Measurements from ENCODE around the gene ZNF804B.
"Not testable (repeated sequence)": the region's sequence is repeated elsewhere in the genome, so short reads cannot be mapped to it uniquely, and the experiment has no call there.

The ZNF804B gene

GRCh38 chr7:89129600-89130375 is 370.3 kb downstream of the ZNF804B start:
- no peak for DNase-seq
- no peaks in the 10 kb centered on the region for H3K36me3 Mint-ChIP-seq
- no peak overlapping the region for H3K27ac Mint-ChIP-seq
- peaks cover 4% of the 10 kb centered on the region for H3K27me3 Mint-ChIP-seq
- H3K9me3 Mint-ChIP-seq: no peaks in the 10 kb centered on the region
- no peak overlapping the region for H3K4me3 Mint-ChIP-seq
- no peaks in the 10 kb centered on the region for H3K4me1 Mint-ChIP-seq
- CTCF ChIA-PET: no interaction called here

GRCh38 chr7:89133357-89133756 is 373.9 kb downstream of the ZNF804B start:
- H3K27ac Mint-ChIP-seq: no peak overlapping the region
- no peaks in the 10 kb centered on the region for H3K4me1 Mint-ChIP-seq
- H3K4me3 Mint-ChIP-seq: no peak overlapping the region
- H3K36me3 Mint-ChIP-seq: no peaks in the 10 kb centered on the region
- no peaks in the 10 kb centered on the region for H3K9me3 Mint-ChIP-seq
- CTCF ChIA-PET: no interaction called here
- no peak for DNase-seq
- peaks cover 4% of the 10 kb centered on the region for H3K27me3 Mint-ChIP-seq

- Mint-ChIP-seq H3K36me3 (no peaks in the 10 kb centered on the region), H3K4me3 (no peak overlapping the region), H3K9me3 (no peaks in the 10 kb centered on the region), H3K27ac (no peak overlapping the region), H3K4me1 (no peaks in the 10 kb centered on the region), H3K27me3 (peaks cover 4% of the 10 kb centered on the region)
- no peak for DNase-seq
- CTCF ChIA-PET: no interaction called here
Observed at GRCh38 chr7:89133819-89134218, 374.3 kb downstream of the ZNF804B start.

- Mint-ChIP-seq H3K4me1 (no peaks in the 10 kb centered on the region), H3K9me3 (no peaks in the 10 kb centered on the region), H3K27me3 (no peaks in the 10 kb centered on the region), H3K36me3 (no peaks in the 10 kb centered on the region), H3K27ac (no peak overlapping the region), H3K4me3 (no peak overlapping the region)
- CTCF ChIA-PET: no interaction called here
- DNase-seq: no peak
Observed at GRCh38 chr7:89145801-89146200, 386.3 kb downstream of the ZNF804B start.

GRCh38 chr7:89160107-89160506 is 400.6 kb downstream of the ZNF804B start:
- Mint-ChIP-seq H3K4me1 (no peaks in the 10 kb centered on the region), H3K27ac (no peak overlapping the region)
- CTCF ChIA-PET: no interaction called here

GRCh38 chr7:89165421-89165820 is 405.9 kb downstream of the ZNF804B start:
- Mint-ChIP-seq H3K27me3 (no peaks in the 10 kb centered on the region), H3K36me3 (no peaks in the 10 kb centered on the region), H3K9me3 (no peaks in the 10 kb centered on the region), H3K27ac (no peak overlapping the region), H3K4me1 (no peaks in the 10 kb centered on the region), H3K4me3 (no peak overlapping the region)
- DNase-seq: no peak
- CTCF ChIA-PET: no interaction called here

More at GRCh38 chr7:89160107-89160506, 400.6 kb downstream of the ZNF804B start:
- H3K9me3 Mint-ChIP-seq: no peaks in the 10 kb centered on the region
- H3K36me3 Mint-ChIP-seq: no peaks in the 10 kb centered on the region
- no peak overlapping the region for H3K4me3 Mint-ChIP-seq
- H3K27me3 Mint-ChIP-seq: peaks cover 4% of the 10 kb centered on the region
- no peak for DNase-seq

- Mint-ChIP-seq H3K9me3 (no peaks in the 10 kb centered on the region), H3K27ac (no peak overlapping the region), H3K4me3 (no peak overlapping the region), H3K36me3 (no peaks in the 10 kb centered on the region), H3K4me1 (no peaks in the 10 kb centered on the region), H3K27me3 (no peaks in the 10 kb centered on the region)
- CTCF ChIA-PET: no interaction called here
- DNase-seq: no peak
Observed at GRCh38 chr7:89170628-89171027, 411.1 kb downstream of the ZNF804B start.

- H3K4me1 Mint-ChIP-seq: no peaks in the 10 kb centered on the region
- no peak overlapping the region for H3K4me3 Mint-ChIP-seq
- no peak for DNase-seq
- no peaks in the 10 kb centered on the region for H3K27me3 Mint-ChIP-seq
- CTCF ChIA-PET: no interaction called here
- H3K9me3 Mint-ChIP-seq: peaks cover 3% of the 10 kb centered on the region
- no peak overlapping the region for H3K27ac Mint-ChIP-seq
- no peaks in the 10 kb centered on the region for H3K36me3 Mint-ChIP-seq
Observed at GRCh38 chr7:89182116-89182515, 422.6 kb downstream of the ZNF804B start.

- H3K4me1 Mint-ChIP-seq: no peaks in the 10 kb centered on the region
- no peaks in the 10 kb centered on the region for H3K27me3 Mint-ChIP-seq
- no peak for DNase-seq
- no peaks in the 10 kb centered on the region for H3K36me3 Mint-ChIP-seq
- H3K9me3 Mint-ChIP-seq: peaks cover 3% of the 10 kb centered on the region
- H3K4me3 Mint-ChIP-seq: no peak overlapping the region
- H3K27ac Mint-ChIP-seq: no peak overlapping the region
- CTCF ChIA-PET: no interaction called here
Observed at GRCh38 chr7:89183712-89184111, 424.2 kb downstream of the ZNF804B start.

- Mint-ChIP-seq H3K4me3 (no peak overlapping the region), H3K36me3 (no peaks in the 10 kb centered on the region), H3K27me3 (no peaks in the 10 kb centered on the region), H3K9me3 (no peaks in the 10 kb centered on the region), H3K4me1 (no peaks in the 10 kb centered on the region), H3K27ac (no peak overlapping the region)
- CTCF ChIA-PET: no interaction called here
- no peak for DNase-seq
Observed at GRCh38 chr7:89200758-89201157, 441.3 kb downstream of the ZNF804B start.

GRCh38 chr7:89223900-89224395 is 464.4 kb downstream of the ZNF804B start:
- CTCF ChIA-PET: interaction anchor here (1.7 kb wide), 1 partner anchor 399 kb away, joined by 4 read pairs; no protein-coding TSS in a partner anchor
- Mint-ChIP-seq H3K4me3 (no peak overlapping the region), H3K36me3 (no peaks in the 10 kb centered on the region)

GRCh38 chr7:89228688-89229171 is 469.2 kb downstream of the ZNF804B start:
- DNase-seq, H3K27ac Mint-ChIP-seq: not testable (repeated sequence)

More at GRCh38 chr7:89223900-89224395, 464.4 kb downstream of the ZNF804B start:
- no peak for DNase-seq
- Mint-ChIP-seq H3K27ac (no peak overlapping the region), H3K9me3 (no peaks in the 10 kb centered on the region), H3K27me3 (no peaks in the 10 kb centered on the region), H3K4me1 (no peaks in the 10 kb centered on the region)

GRCh38 chr7:89238156-89238555 is 478.7 kb downstream of the ZNF804B start:
- H3K36me3 Mint-ChIP-seq: no peaks in the 10 kb centered on the region
- no peaks in the 10 kb centered on the region for H3K9me3 Mint-ChIP-seq
- CTCF ChIA-PET: no interaction called here
- H3K4me1 Mint-ChIP-seq: no peaks in the 10 kb centered on the region
- no peak for DNase-seq
- H3K4me3 Mint-ChIP-seq: no peak overlapping the region
- H3K27me3 Mint-ChIP-seq: no peaks in the 10 kb centered on the region
- H3K27ac Mint-ChIP-seq: no peak overlapping the region

More at GRCh38 chr7:89228688-89229171, 469.2 kb downstream of the ZNF804B start:
- H3K9me3 Mint-ChIP-seq, CTCF ChIA-PET, H3K4me1 Mint-ChIP-seq, H3K27me3 Mint-ChIP-seq, H3K4me3 Mint-ChIP-seq, H3K36me3 Mint-ChIP-seq: not testable (repeated sequence)

GRCh38 chr7:89246196-89246595 is 486.7 kb downstream of the ZNF804B start:
- no peak for DNase-seq
- H3K4me3 Mint-ChIP-seq: no peak overlapping the region
- no peaks in the 10 kb centered on the region for H3K27me3 Mint-ChIP-seq
- peaks cover 4% of the 10 kb centered on the region for H3K9me3 Mint-ChIP-seq
- CTCF ChIA-PET: no interaction called here
- no peaks in the 10 kb centered on the region for H3K4me1 Mint-ChIP-seq
- H3K36me3 Mint-ChIP-seq: no peaks in the 10 kb centered on the region
- H3K27ac Mint-ChIP-seq: no peak overlapping the region

GRCh38 chr7:89247207-89247606 is 487.7 kb downstream of the ZNF804B start:
- CTCF ChIA-PET: no interaction called here
- Mint-ChIP-seq H3K4me3 (no peak overlapping the region), H3K9me3 (peaks cover 4% of the 10 kb centered on the region), H3K27ac (no peak overlapping the region), H3K4me1 (no peaks in the 10 kb centered on the region), H3K36me3 (no peaks in the 10 kb centered on the region), H3K27me3 (no peaks in the 10 kb centered on the region)
- no peak for DNase-seq

Measured in activated naive CD4-positive, alpha-beta T cell treated with anti-CD3 and anti-CD28 coated beads, Interleukin-2, amount 10 ng/mL, durations not matched to agents 7 days and 5 days (primary cell).